HG03095 (cell line): ENCODE data around the gene AGPAT4.
"Not testable (repeated sequence)": the region's sequence is repeated elsewhere in the genome, so short reads cannot be mapped to it uniquely, and the experiment has no call there.

Source experiments
- ATAC-seq: cut with Tn5 transposase; IDR thresholded peaks from one replicate; pipeline ENCODE4 v1.9.1; 2021; ENCODE audit warnings: moderate library complexity; ENCODE audit not compliant: unreplicated experiment

The AGPAT4 gene, protein sequence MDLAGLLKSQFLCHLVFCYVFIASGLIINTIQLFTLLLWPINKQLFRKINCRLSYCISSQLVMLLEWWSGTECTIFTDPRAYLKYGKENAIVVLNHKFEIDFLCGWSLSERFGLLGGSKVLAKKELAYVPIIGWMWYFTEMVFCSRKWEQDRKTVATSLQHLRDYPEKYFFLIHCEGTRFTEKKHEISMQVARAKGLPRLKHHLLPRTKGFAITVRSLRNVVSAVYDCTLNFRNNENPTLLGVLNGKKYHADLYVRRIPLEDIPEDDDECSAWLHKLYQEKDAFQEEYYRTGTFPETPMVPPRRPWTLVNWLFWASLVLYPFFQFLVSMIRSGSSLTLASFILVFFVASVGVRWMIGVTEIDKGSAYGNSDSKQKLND

DNA sequence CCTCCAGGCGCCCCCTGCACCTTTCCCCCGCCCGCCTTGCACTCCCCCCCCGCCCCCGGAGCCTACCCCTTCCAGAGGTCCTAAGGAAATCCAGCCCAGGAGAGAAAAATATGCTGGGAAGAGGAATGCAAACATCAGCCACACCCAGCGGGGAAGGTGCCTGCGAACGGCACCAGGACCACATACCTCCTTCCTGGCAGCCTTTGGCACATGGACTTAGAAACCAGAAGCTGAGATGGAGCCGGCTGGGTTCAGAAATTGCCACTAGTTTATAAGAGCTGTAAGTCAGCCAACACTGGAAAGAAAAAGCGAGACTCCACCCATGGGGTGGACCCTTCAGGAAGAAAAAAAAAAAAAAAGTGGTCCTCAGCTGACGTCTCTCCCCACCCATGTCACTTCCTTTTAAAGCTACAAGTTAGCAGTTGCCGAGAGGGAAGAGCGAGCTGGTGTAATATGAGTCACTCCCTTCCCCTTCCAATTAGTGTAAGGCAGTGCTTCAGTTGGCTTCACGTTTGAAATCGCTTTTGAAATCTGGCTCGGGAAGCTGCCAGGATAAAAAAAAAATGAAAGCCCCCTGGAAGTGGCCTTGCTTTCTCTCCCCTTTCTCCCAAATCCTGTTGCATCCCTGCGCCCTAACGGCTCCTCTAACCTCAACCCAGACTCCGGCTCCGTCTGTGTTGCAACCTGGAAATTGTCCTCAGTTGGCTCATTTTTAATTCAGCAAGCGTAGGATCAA is at the start of gene AGPAT4:
Gene AGPAT4, minus strand, starts transcription at position 310 of the 736 bp plus-strand sequence. CDS start 41,848 bp downstream, outside the sequence.
- ATAC-seq = peak; percentile 97

- no peak for ATAC-seq
Measured at GRCh38 chr6:161319231-161319630, 45.4 kb upstream of the AGPAT4 start.

GRCh38 chr6:161318456-161318855 is 44.6 kb upstream of the AGPAT4 start:
- ATAC-seq = no peak

- no peak for ATAC-seq
Measured at GRCh38 chr6:161316531-161316930, 42.7 kb upstream of the AGPAT4 start.

GRCh38 chr6:161315246-161315917 is 41.5 kb upstream of the AGPAT4 start:
- not testable (repeated sequence) for ATAC-seq

GRCh38 chr6:161314541-161315245 is 40.8 kb upstream of the AGPAT4 start:
- not testable (repeated sequence) for ATAC-seq

DNA sequence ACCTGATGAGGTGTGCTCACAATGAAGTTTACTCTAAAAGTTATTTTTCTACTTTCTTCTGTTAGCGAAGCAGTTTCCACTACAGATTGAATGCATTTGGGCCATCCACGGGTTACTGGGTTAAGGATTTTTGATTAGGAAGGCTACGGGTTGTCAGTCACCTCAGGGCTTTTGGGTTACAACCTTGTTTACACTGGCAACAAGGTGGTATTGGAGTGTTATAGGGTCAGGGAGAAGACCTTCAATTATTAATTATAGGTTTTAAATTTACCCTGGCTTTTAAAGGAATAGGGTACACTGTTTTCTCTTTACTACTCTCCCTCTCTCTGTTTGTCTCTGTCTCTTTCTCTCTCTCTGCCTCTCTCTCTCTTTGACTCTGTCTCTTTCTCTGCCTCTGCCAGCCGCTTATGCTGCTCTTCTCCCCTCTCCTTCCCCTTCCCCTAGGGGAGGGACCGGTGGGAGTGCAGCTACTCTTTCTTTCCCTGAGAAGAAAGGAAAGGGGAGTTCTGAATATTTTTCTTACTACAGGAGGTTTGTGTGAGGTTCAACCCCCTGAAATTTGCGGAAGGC is 40.2 kb upstream of the AGPAT4 start:
- no peak for ATAC-seq

DNA sequence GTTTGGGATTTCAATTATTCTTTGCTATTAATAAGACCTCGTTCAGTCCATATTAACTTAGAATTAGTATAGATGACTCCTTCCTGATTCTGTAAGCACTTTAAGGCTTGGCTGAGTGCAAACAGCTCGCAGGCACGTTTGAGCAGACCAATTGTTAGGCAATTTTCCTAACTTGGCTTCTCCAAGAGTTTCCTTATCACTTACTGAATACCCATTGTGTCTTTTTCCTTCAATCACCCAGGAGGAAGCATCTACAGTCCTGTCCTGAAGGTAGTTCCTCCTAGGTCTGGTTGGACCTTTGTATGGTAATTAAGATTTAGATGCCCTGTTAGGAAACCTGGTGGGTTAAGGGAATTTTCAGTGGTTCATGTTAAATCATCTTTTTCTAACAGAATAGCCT is 39.6 kb upstream of the AGPAT4 start:
- ATAC-seq = not testable (repeated sequence)

DNA sequence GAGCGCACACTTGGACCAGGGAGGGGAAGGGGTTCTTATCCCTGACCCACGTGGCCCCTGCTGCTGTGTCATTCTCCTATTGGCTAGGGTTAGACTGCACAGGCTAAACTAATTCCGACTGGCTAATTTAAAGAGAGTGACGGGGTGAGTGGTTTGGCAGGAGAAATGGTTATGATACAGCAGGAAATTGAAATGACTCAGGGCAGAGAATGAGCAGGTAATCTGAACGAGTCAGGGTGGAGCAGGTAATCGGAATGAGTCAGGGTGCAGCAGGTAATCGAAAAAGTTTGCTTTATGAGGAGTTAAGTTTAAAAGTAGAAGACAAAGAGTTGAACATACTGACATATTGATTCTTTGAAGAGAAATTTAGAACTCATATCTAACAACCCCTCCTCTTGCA is 35.9 kb upstream of the AGPAT4 start:
- ATAC-seq = not testable (repeated sequence)

DNA sequence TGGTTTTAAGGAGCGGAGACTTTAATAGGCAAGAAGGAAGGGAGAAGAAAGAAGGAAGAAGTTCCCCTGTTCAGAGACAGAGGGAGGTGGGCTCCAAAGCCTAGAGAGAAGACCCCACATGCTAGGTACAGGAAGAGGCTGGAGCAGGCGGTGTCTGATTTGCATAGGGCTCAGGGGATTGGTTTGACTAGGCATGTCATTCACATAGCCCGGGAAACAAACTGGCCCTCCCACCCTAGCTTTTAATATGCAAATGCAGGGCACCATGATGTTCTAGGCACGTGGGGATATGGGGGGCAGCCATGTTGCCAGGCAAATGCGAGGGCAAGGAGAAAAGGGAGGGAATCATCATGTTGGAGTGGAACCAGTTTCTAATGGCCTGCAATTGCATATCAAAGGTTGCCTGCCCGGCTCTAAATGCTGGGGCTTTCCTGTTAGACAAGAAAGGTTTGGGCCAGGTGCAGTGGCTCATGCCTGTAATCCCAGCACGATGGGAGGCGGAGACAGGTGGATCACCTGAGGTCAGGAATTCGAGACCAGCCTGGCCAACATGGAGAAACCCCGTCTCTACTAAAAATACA is 34.3 kb upstream of the AGPAT4 start:
- ATAC-seq = no peak

GRCh38 chr6:161305860-161306259 is 32.0 kb upstream of the AGPAT4 start:
- ATAC-seq = no peak

- ATAC-seq = no peak
Measured at GRCh38 chr6:161303628-161304340, 29.9 kb upstream of the AGPAT4 start.

GRCh38 chr6:161302949-161303348 is 29.1 kb upstream of the AGPAT4 start:
- no peak for ATAC-seq

DNA sequence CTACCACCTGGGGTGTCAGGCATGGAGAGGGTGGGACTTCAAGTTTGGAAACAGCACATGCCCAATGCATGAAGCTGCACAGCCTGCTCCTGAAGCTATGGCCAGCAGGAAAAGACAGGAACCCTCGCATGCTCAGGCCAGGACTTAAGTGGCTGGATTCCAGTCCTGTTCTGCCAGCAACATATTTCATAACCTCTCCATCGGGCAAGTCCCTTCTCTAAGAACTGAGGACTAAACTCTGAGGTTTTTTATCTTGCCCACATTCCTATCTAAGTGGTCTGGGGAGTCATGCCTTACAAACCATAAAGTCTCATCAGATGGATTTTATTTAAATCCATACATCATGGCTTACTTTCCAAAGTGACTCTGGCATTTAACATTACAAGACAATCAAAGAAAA is 27.5 kb upstream of the AGPAT4 start:
- no peak for ATAC-seq

DNA sequence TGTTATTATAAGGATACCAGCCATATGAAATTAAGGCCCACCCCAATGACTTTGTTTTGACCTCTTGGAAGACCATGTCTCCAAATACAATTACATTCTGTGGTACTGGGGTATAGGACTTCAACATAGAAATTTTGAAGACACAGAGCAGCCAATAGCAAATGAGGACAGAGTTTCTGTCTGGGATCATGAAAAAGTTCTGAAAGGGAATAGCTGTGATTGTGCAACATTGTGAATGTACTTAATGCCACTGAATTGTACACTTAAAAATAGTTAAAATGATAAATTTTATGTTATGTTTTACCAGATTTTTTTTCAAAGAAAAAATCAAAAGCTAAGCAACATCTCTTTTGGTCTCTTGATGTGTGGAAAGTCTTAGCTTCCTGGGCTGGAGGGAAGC is 27.0 kb upstream of the AGPAT4 start:
- no peak for ATAC-seq

DNA sequence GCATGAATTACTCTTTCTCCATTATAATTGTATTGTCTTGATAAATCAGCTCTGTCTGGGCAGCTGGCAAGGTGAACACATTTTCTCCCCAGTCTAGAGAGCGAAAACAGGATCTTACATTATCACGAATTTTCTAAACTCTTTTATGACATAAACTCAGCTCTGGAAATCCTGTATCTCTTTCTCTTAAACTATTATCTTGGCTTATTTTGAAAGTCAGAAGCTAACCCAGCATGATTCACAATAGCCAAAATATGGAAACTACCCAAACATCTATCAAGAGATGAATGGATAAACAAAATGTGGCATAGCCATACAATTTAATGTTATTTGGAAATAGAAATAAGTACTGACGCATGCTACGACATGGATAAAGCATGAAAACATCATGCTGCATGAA is 25.9 kb upstream of the AGPAT4 start:
- ATAC-seq = no peak

GRCh38 chr6:161295784-161296183 is 21.9 kb upstream of the AGPAT4 start:
- ATAC-seq = no peak

GRCh38 chr6:161292650-161293281 is 18.9 kb upstream of the AGPAT4 start:
- no peak for ATAC-seq

- ATAC-seq = no peak
Measured at GRCh38 chr6:161292145-161292544, 18.3 kb upstream of the AGPAT4 start.
